HepG2 (cell line): ENCODE measurements around the gene FAM124A. TPM values are rescaled to one million over a fixed set of nuclear protein-coding genes. Genes with fewer than 3 reads are reported as not detected.

Experiments used
- ATAC-seq: fragments of 200-7000 bp; cut with Tn5 transposase; 3 replicates; pipeline ENCODE4 v1.9.1; 2020; ENCODE audit warnings: mild to moderate bottlenecking, moderate library complexity
- BruUV-seq: library from RNA; stranded (reverse); fragments of 400-500 nt; replicated peaks from 2 replicates; lab custom pipeline; 2021; lab: Mats Ljungman, UMichigan
- CTCF ChIA-PET: fragments of 300-600 bp; formaldehyde crosslinking; extraction: SDS; loops from one replicate; lab custom pipeline; 2021; ENCODE audit warnings: low total read pairs, inconsistent platforms, low intra/inter-chr PET ratio; lab: Yijun Ruan, JAX
- POLR2A ChIA-PET: fragments of 350-600 bp; sonication (Branson Sonifier 250); formaldehyde crosslinking; loops from one replicate; lab custom pipeline; 2020; ENCODE audit warnings: antibody characterized with exemption, inconsistent platforms; lab: Yijun Ruan, JAX
- DNase-seq: peaks from one replicate; pipeline ENCODE4 v3.0.0-alpha.2; 2015; ENCODE audit warnings: low spot score
- FAIRE-seq: peaks from 3 replicates; lab custom pipeline; 2011; peaks lifted over from hg19 to GRCh38; lab: Jason Lieb, UNC
- H2AFZ ChIP-seq: one replicate; pipeline ENCODE4 v1.6.1; 2011; ENCODE audit warnings: low read length, inconsistent platforms
- H3K27ac ChIP-seq: fragments of 300-600 bp; 3 replicates; pipeline ENCODE4 v1.8.0; 2011; ENCODE audit warnings: mixed run types, mild to moderate bottlenecking, mixed read lengths, low read length, inconsistent platforms; ENCODE audit not compliant: insufficient read depth; ENCODE audit errors: extremely low read length
- H3K27me3 ChIP-seq, 2 experiments: fragments of 200-600 bp in 1 of 2; 2 replicates in 1 of 2; 3 replicates in 1 of 2; pipeline versions ENCODE4 v1.6.0 to v1.8.0; 2011; ENCODE audit warnings: low read length in 2 of 2, mild to moderate bottlenecking in 2 of 2, moderate library complexity in 2 of 2, inconsistent platforms in 1 of 2; ENCODE audit not compliant: insufficient read depth in 2 of 2, control insufficient read depth in 1 of 2
- H3K36me3 ChIP-seq, 2 experiments: fragments of 200-600 bp in 1 of 2; replicated peaks in 1 of 2; 2 replicates in 1 of 2; 3 replicates in 1 of 2; pipeline versions ENCODE4 v1.5.1 to v1.8.0; 2011; ENCODE audit warnings: low read length in 2 of 2, inconsistent platforms in 1 of 2; ENCODE audit not compliant: insufficient read depth in 2 of 2, control insufficient read depth in 1 of 2
- H3K4me1 ChIP-seq: 2 replicates; pipeline ENCODE4 v1.5.1; 2012; ENCODE audit warnings: low read length, inconsistent platforms; ENCODE audit not compliant: insufficient read depth
- H3K4me2 ChIP-seq: 2 replicates; pipeline ENCODE4 v1.6.0; 2011; ENCODE audit warnings: low read depth, low read length, inconsistent platforms
- H3K4me3 ChIP-seq, 3 experiments: fragments of 200-600 bp in 1 of 3; sonication (generic), shearing (Covaris generic) in 1 of 3; replicated peaks in 1 of 3; 2 replicates each; pipeline ENCODE4 v1.5.1; 2011 to 2016; ENCODE audit warnings: low read length in 3 of 3, inconsistent platforms in 2 of 3, low read depth in 2 of 3, mild to moderate bottlenecking in 2 of 3, control low read depth in 1 of 3, mixed read lengths in 1 of 3; ENCODE audit not compliant: insufficient read depth in 1 of 3
- H3K79me2 ChIP-seq: one replicate; pipeline ENCODE4 v1.6.1; 2011; ENCODE audit warnings: low read length, inconsistent platforms; ENCODE audit not compliant: insufficient read depth
- H3K9ac ChIP-seq: 2 replicates; pipeline ENCODE4 v1.6.0; 2011; ENCODE audit warnings: mild to moderate bottlenecking, low read depth, low read length, inconsistent platforms; ENCODE audit not compliant: insufficient read depth
- H3K9me3 ChIP-seq: 2 replicates; pipeline ENCODE4 v1.5.1; 2012; ENCODE audit warnings: mild to moderate bottlenecking, low read length
- H4K20me1 ChIP-seq: 2 replicates; pipeline ENCODE4 v1.6.0; 2011; ENCODE audit warnings: inconsistent platforms, mild to moderate bottlenecking, low read length, moderate library complexity; ENCODE audit not compliant: insufficient read depth
- ATF7 ChIP-seq, 2 experiments: fragments of 450-650 bp in 1 of 2; sonication (generic) in 1 of 2; formaldehyde crosslinking in 1 of 2; IDR thresholded peaks; 2 replicates each; pipeline versions ENCODE4 v1.4.0 to v1.6.1; 2016 to 2020; ENCODE audit warnings: antibody characterized with exemption in 1 of 2, mild to moderate bottlenecking in 1 of 2, missing genetic modification reagents in 1 of 2
- CREB1 ChIP-seq, 2 experiments: fragments of 450-650 bp in 1 of 2; IDR thresholded peaks; 2 replicates each; pipeline ENCODE4 v1.6.1; 2016 to 2017; ENCODE audit warnings: control low read depth in 1 of 2, mild to moderate bottlenecking in 1 of 2, missing compliant biosample characterization in 1 of 2, missing genetic modification characterization in 1 of 2
- E2F5 ChIP-seq: sonication (generic); formaldehyde crosslinking; conservative IDR thresholded peaks from 2 replicates; pipeline ENCODE4 v1.4.0; 2020; ENCODE audit warnings: missing genetic modification reagents
- GATAD2A ChIP-seq: IDR thresholded peaks from 2 replicates; pipeline ENCODE4 v1.6.1; 2016
- MTA3 ChIP-seq: sonication (generic); formaldehyde crosslinking; IDR thresholded peaks from 2 replicates; pipeline ENCODE4 v1.4.0; 2020; ENCODE audit warnings: missing genetic modification reagents
- NCOA1 ChIP-seq: sonication (generic); formaldehyde crosslinking; IDR thresholded peaks from 2 replicates; pipeline ENCODE4 v1.9.0; 2021; ENCODE audit warnings: missing genetic modification reagents
- NR1H2 ChIP-seq: sonication (generic); formaldehyde crosslinking; IDR thresholded peaks from 2 replicates; pipeline ENCODE4 v1.8.1; 2022; ENCODE audit warnings: low read depth, missing genetic modification reagents, borderline replicate concordance
- ZFP91 ChIP-seq: sonication (generic); formaldehyde crosslinking; IDR thresholded peaks from 2 replicates; pipeline ENCODE4 v1.9.0; 2022; ENCODE audit warnings: missing genetic modification reagents, mild to moderate bottlenecking, borderline replicate concordance
- ZNF556 ChIP-seq: sonication (generic); formaldehyde crosslinking; IDR thresholded peaks from 2 replicates; pipeline ENCODE4 v1.4.0; 2020; ENCODE audit warnings: mild to moderate bottlenecking, missing genetic modification reagents, borderline replicate concordance
- ZNF678 ChIP-seq: sonication (generic); formaldehyde crosslinking; IDR thresholded peaks from 2 replicates; pipeline ENCODE4 v1.4.0; 2020; ENCODE audit warnings: mild to moderate bottlenecking, missing genetic modification reagents
- ZNF773 ChIP-seq: sonication (generic); formaldehyde crosslinking; IDR thresholded peaks from 2 replicates; pipeline ENCODE4 v1.4.0; 2020; ENCODE audit warnings: missing genetic modification reagents, borderline replicate concordance
- ZNF792 ChIP-seq: IDR thresholded peaks from 2 replicates; pipeline ENCODE4 v1.6.1; 2016
- WGBS: methylation state at CpG from one replicate; pipeline ENCODE4 v1.1.6; 2017; ENCODE audit warnings: low lambda C conversion rate; 5-methylcytosine and 5-hydroxymethylcytosine counted together
- in situ Hi-C: cut with HindIII; loops from 2 replicates; pipeline ENCODE4 v1.10.0; 2017; ENCODE audit warnings: low pct_unique_long_range_greater_than_20kb; ENCODE audit not compliant: extremely low pct_ligation_motif_present
- intact Hi-C: fragments of 100-400 bp; cut with micrococcal nuclease; formaldehyde crosslinking; loops from one replicate; pipeline ENCODE4 v1.10.0; 2022; ENCODE audit not compliant: unreplicated experiment
- polyA plus RNA-seq, 8 experiments: library from polyadenylated mRNA; depleted of rRNA in 3 of 8; stranded (reverse) in 7 of 8; unstranded in 1 of 8; fragments of >200 nt; fragmentation: Illumina TruSeq in 4 of 8; extraction: Trizol in 4 of 8; gene quantifications; 2 replicates each; pipeline versions ENCODE4 v1.2.1 to v1.2.3, GENCODE V29; 2011 to 2016; ENCODE audit warnings: low read depth in 4 of 8, missing spikeins in 1 of 8, mixed read lengths in 1 of 8; ENCODE audit not compliant: insufficient read depth in 1 of 8
- total RNA-seq, 5 experiments: library from RNA; depleted of rRNA; stranded (reverse); fragments of >200 nt; fragmentation: Illumina TruSeq; extraction: Trizol; gene quantifications; 2 replicates each; pipeline ENCODE4 v1.2.3, GENCODE V29; 2016; ENCODE audit warnings: low read depth in 1 of 5

The FAM124A gene
- total and polyA plus RNA-seq, 2 of the 13 experiments (the other 11 are each of a cell fraction or from before 2014, with no cell fraction given) = not detected

- Histone ChIP-seq H3K9ac (no peak overlapping the region), H3K4me3 (no peak overlapping the region), H3K9me3 (no peaks in the 10 kb centered on the region), H3K36me3 (no peaks in the 10 kb centered on the region), H3K4me2 (no peak overlapping the region), H2AFZ (no peak overlapping the region), H4K20me1 (no peaks in the 10 kb centered on the region), H3K27ac (no peak overlapping the region), H3K79me2 (no peaks in the 10 kb centered on the region), H3K27me3 (peaks cover 0 to 24% of the 10 kb centered on the region in 2 experiments; a peak in 4 of 5 replicates), H3K4me1 (no peaks in the 10 kb centered on the region)
- no peak for TF ChIP-seq E2F5 (CRISPR knock-in tag)
- TF ChIP-seq MTA3 (CRISPR knock-in tag) = no peak
- no peak for TF ChIP-seq NCOA1 (CRISPR knock-in tag)
- 43% methylated on average over 7 of the region's 7 CpGs for WGBS
- ATAC-seq (no peak), FAIRE-seq (no peak), DNase-seq (no peak)
- no TSS peak for BruUV-seq
- intact Hi-C loops = no loop called here
- CTCF ChIA-PET = no interaction called here
- POLR2A ChIA-PET = no interaction called here
- in situ Hi-C loops = no loop called here
These were observed 48.6 kb downstream of the FAM124A start for GRCh38 chr13:51270623-51271415.

- FAIRE-seq = no peak
- H3K9ac ChIP-seq = no peak overlapping the region
- no peaks in the 10 kb centered on the region for H3K79me2 ChIP-seq
- H3K27me3 ChIP-seq = peaks cover 0 to 30% of the 10 kb centered on the region in 2 experiments; a peak in 4 of 5 replicates
- WGBS = 29% methylated on average over 10 of the region's 10 CpGs
- intact Hi-C loops (no loop called here), in situ Hi-C loops (no loop called here)
- no peak for ATAC-seq
- no TSS peak for BruUV-seq
- no peak overlapping the region for H2AFZ ChIP-seq
- no peaks in the 10 kb centered on the region for H3K4me1 ChIP-seq
- H3K36me3 ChIP-seq = no peaks in the 10 kb centered on the region
- ChIA-PET CTCF (no interaction called here), POLR2A (no interaction called here)
- DNase-seq = no peak
- no peaks in the 10 kb centered on the region for H4K20me1 ChIP-seq
- no peaks in the 10 kb centered on the region for H3K9me3 ChIP-seq
- no peak overlapping the region for H3K27ac ChIP-seq
- no peak overlapping the region for H3K4me2 ChIP-seq
- H3K4me3 ChIP-seq = no peak overlapping the region
- TF ChIP-seq ZNF792 (CRISPR knock-in tag) (no peak), CREB1 (IDR thresholded peaks at IDR 0.05) (no peak), CREB1 (CRISPR knock-in tag; IDR thresholded peaks at IDR 0.05) (no peak), ZNF678 (CRISPR knock-in tag) (no peak), ZNF773 (CRISPR knock-in tag) (no peak), NR1H2 (CRISPR knock-in tag) (no peak), ZNF556 (no peak), ZFP91 (CRISPR knock-in tag) (no peak), GATAD2A (CRISPR knock-in tag) (no peak), ATF7 (IDR thresholded peaks at IDR 0.05) (no peak), ATF7 (CRISPR knock-in tag; IDR thresholded peaks at IDR 0.05) (no peak)
These were observed 49.4 kb downstream of the FAM124A start for GRCh38 chr13:51271528-51272085.
